ENCODE measurements around the gene NCKAP5L.

NCKAP5L gene

DNA sequence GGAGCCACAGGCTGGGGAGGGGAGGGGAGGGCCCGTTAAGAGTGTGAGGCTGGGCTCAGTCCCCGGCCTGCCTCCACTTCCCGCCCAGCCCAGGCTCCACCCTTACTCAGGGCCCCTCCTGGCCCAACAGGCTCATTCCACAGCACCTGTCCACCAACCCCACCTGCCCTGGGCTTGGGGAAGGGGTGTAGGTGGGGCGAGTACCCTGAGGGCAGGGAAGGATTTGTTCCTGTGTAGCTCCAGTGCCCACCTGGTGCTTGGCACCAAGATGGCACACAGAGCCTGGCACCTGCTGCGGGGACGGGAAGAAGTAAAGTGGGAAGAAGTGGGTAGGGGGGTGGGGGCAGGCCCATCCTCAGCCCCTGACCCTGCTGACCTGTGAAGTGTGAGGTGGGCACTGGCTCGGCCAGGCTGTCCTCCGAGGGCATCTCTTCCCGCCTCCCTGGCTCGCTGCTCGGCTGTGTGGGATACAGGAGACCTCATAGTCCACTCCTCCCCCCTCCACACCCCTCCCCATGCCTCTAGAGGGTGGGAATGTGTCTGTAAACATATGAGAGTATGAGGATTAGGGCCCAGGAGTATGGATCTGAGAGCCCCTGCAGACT lies 35.1 kb downstream of the NCKAP5L start:
- TF ChIP-seq TAF1 (IDR thresholded peaks at IDR 0.05; ENCODE audit: borderline replicate concordance, insufficient read depth, low read length) (no peak), POLR2AphosphoS5 (IDR thresholded peaks at IDR 0.05; ENCODE audit: low read depth, low read length) (no peak), FOXP2 (optimal IDR thresholded peaks at IDR 0.05; ENCODE audit: borderline replicate concordance, extremely low read depth, extremely low read length, insufficient read depth) (no peak), SIN3A (IDR thresholded peaks at IDR 0.05; ENCODE audit: borderline replicate concordance, insufficient read depth, low read length) (no peak), REST (IDR thresholded peaks at IDR 0.05; ENCODE audit: insufficient read depth in 1 of 2, low read depth in 2 of 2, low read length in 2 of 2) (no peak)

DNA sequence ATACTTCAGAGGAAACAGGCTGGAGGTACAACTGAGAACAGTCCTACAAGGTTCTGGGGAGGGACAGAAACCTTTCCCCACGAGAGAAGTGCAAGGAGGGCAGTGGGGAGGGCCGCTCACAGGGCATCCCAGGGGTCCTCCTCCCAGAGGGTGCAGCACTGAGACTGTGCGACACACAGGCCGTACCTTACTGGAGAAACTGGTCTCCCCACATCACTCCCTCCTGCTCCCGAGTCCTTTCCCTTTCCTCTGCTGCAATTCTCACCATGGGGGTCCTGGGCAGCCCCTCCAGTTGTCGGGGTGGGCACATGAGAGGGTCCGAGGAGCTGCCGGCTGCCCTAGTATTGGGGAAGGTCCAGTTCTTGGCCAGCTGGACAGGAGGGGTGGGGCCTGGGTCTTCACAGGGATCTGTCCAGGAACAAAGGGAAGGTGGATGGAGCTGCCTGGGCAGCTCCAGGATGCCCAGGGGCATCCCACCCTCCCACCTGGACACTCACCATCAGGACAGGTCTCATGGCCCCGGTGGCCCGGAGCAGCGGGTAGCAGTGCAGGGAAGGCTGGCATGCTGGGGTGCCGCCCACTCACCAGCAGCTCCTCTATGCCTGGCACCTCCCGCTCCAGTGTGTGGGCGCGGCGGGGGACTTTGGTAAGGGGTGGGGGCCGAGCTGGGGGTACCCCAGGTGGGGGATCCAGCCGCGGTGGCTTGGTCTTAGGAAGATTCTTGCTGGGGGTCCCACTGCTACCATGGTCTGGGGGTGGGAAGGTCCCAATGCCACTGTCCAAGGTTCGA lies 35.8 kb downstream of the NCKAP5L start:
- no peak for TF ChIP-seq TAF1 (IDR thresholded peaks at IDR 0.05; ENCODE audit: borderline replicate concordance, insufficient read depth, low read length)
- TF ChIP-seq POLR2AphosphoS5 (IDR thresholded peaks at IDR 0.05; ENCODE audit: low read depth, low read length): no peak
- TF ChIP-seq FOXP2 (optimal IDR thresholded peaks at IDR 0.05; ENCODE audit: borderline replicate concordance, extremely low read depth, extremely low read length, insufficient read depth): no peak
- no peak for TF ChIP-seq SIN3A (IDR thresholded peaks at IDR 0.05; ENCODE audit: borderline replicate concordance, insufficient read depth, low read length)
- TF ChIP-seq REST (IDR thresholded peaks at IDR 0.05; ENCODE audit: insufficient read depth in 1 of 2, low read depth in 2 of 2, low read length in 2 of 2): no peak

DNA sequence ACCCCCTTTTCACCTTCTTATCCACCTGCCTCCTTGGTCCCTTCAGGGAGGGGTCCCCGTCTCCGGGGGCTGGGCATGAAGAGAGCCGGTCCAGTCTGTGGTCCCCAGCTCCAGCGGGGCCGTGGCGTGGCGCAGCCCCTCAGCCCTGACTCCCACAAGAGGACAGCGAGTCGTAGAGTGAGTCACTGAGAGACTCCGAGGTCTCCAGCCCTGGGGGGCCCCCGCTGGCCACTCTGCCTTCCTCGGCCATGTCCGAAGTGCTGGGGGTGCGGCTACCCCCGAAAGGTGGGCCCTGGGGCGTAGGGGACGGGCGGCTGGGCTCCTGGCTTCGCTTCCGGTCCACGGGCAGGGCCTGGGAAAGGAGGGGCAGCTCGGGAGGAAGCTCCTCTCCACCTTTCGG lies 36.5 kb downstream of the NCKAP5L start:
- TF ChIP-seq FOXP2 (optimal IDR thresholded peaks at IDR 0.05; ENCODE audit: borderline replicate concordance, extremely low read depth, extremely low read length, insufficient read depth) (no peak), REST (IDR thresholded peaks at IDR 0.05; ENCODE audit: insufficient read depth in 1 of 2, low read depth in 2 of 2, low read length in 2 of 2) (no peak), POLR2AphosphoS5 (IDR thresholded peaks at IDR 0.05; ENCODE audit: low read depth, low read length) (no peak), SIN3A (IDR thresholded peaks at IDR 0.05; ENCODE audit: borderline replicate concordance, insufficient read depth, low read length) (no peak), TAF1 (IDR thresholded peaks at IDR 0.05; ENCODE audit: borderline replicate concordance, insufficient read depth, low read length) (no peak)

DNA sequence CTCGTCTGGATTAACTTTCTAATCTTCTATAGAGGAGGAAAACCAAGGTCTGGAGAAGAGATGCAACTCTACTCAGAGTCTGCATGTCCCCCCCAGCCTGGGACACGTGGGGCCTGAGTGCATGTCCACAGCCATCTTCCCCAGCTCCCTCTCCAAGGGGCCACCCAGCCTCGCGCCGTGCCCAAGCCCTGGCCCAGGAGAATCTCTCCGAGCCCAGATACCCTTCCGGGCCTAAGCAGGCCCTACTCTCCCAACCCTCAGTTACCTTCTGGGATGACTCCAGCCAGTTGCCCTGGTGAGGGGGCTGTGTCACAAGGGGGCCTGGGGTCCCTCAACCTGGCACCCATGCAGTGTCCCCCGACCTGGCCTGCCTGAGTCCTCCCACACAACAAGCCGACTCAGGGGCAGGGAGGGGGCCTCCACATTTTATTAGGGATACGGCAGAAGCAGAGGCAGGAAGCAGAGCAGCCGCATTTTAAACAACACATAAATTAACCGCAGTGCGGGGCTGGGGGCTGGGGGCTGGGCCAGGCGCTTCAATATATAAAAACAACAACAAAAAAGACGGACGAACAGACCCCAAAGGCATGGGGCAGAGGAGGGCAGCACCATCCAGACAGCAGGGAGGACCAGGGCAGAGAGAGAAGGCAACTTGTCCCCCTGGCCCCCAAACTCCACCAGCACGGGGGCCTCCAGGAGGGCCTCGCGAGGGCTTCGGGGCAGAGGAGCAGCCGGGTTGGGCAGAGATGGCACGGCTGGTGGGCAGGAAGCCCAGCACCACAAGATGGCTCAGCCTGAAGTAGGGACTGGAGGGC lies 37.3 kb downstream of the NCKAP5L start:
- TF ChIP-seq FOXP2 (optimal IDR thresholded peaks at IDR 0.05; ENCODE audit: borderline replicate concordance, extremely low read depth, extremely low read length, insufficient read depth): no peak
- no peak for TF ChIP-seq REST (IDR thresholded peaks at IDR 0.05; ENCODE audit: insufficient read depth in 1 of 2, low read depth in 2 of 2, low read length in 2 of 2)
- no peak for TF ChIP-seq TAF1 (IDR thresholded peaks at IDR 0.05; ENCODE audit: borderline replicate concordance, insufficient read depth, low read length)
- no peak for TF ChIP-seq SIN3A (IDR thresholded peaks at IDR 0.05; ENCODE audit: borderline replicate concordance, insufficient read depth, low read length)
- no peak for TF ChIP-seq POLR2AphosphoS5 (IDR thresholded peaks at IDR 0.05; ENCODE audit: low read depth, low read length)
